HFF-Myc (cell line): ENCODE data around the gene PRDM16.
A peak's percentile ranks its signal among the peaks of the same experiment; 100 is the strongest.

Experiments used
- DNase-seq: peaks from one replicate; pipeline ENCODE4 v3.0.0-alpha.2; 2011; ENCODE audit warnings: low read depth; ENCODE audit errors: extremely low read depth
- H3K4me3 ChIP-seq: replicated peaks from 2 replicates; pipeline ENCODE4 v1.5.1; 2011; ENCODE audit warnings: low read depth, mild to moderate bottlenecking, control low read depth, low read length
- CTCF ChIP-seq: IDR thresholded peaks from 2 replicates; pipeline ENCODE4 v1.5.1; 2012; ENCODE audit warnings: mild to moderate bottlenecking, low read depth, low read length, control low read depth; ENCODE audit errors: missing control alignments

PRDM16 gene

GRCh38 chr1:3308053-3308452 is 239.1 kb downstream of the PRDM16 start:
- DNase-seq = no peak
- no peak overlapping the region for H3K4me3 ChIP-seq
- TF ChIP-seq CTCF = no peak

GRCh38 chr1:3310718-3311400 is 241.9 kb downstream of the PRDM16 start:
- TF ChIP-seq CTCF = no peak
- no peak for DNase-seq
- no peak overlapping the region for H3K4me3 ChIP-seq

GRCh38 chr1:3311711-3312110 is 242.7 kb downstream of the PRDM16 start:
- no peak for TF ChIP-seq CTCF
- H3K4me3 ChIP-seq = no peak overlapping the region
- DNase-seq = no peak

- TF ChIP-seq CTCF = no peak
- no peak overlapping the region for H3K4me3 ChIP-seq
- no peak for DNase-seq
Measured at GRCh38 chr1:3312310-3312897, 243.4 kb downstream of the PRDM16 start.

- DNase-seq = peak; percentile 87
- TF ChIP-seq CTCF = no peak
Measured at GRCh38 chr1:3312898-3313575, 244.0 kb downstream of the PRDM16 start.

GRCh38 chr1:3313576-3313950 is 244.6 kb downstream of the PRDM16 start:
- DNase-seq = peak; percentile 82
- H3K4me3 ChIP-seq = 0 out of 2 replicates have a peak overlapping the region, but pooled peaks have one; percentile 15
- no peak for TF ChIP-seq CTCF

More at GRCh38 chr1:3312898-3313575, 244.0 kb downstream of the PRDM16 start:
- H3K4me3 ChIP-seq = 0 out of 2 replicates have a peak overlapping the region, but pooled peaks have one; percentile 15
